ENCODE data around the gene SPAG8.

The SPAG8 gene

DNA sequence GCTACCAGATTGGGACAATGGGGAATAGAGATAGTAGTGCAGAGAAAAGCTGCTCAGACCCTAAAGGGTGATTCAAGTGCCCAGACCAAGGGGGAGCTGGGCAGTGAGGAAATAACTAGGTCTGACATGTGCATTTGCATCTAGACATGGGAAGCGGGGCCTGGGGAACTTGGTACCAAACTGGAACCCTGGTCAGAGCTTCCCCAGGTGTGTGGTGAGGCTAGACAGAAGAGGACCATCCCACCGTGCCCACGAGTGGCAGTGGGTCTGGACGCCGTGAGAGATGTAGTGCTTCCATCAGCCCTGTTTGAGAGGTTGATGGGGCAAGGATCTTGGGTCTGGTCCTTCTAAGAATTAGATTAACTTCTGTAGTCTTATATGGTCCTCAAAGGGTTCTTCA is 24.5 kb upstream of the SPAG8 start:
- no peak for DNase-seq

DNA sequence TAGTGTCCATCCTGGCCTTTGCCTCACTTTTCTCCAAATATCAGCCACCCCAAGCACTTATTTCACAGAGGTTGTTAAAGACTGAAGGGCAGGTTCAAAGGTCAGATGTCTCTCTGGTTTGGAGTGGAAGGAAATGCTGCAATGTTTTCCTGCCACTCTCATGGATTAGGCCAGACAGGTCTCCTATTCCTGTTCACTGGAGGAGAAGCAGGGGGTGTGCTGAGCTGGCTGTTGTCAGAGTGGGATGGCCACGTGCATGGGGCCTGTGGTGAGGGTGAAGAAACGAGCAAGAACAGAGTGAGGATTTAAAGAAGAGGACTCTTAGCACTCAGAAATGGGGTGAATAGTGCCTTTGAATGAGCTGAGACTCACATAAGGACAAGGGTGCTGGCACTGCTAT is 23.7 kb upstream of the SPAG8 start:
- DNase-seq = no peak

DNA sequence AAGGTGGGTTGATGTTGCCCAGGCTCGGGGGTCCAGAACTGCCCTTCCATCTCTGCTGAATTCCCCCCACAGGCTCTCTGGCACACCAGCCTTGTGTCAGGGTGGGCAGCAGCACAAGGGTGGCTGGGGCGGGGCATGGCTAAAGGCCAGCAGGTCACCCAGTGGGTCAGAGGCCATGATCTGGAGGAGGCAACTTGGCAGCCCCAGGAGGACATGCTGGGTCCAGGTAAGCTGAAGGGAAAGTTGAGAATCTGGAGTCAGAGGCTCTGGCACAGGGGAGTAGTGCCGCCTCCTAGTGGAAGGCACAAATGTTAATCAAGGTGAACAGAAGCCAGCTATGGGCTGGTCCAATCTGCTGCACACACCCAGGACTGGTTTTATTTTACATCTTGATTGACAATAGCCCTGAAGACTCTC is 23.2 kb upstream of the SPAG8 start:
- no peak for DNase-seq

DNA sequence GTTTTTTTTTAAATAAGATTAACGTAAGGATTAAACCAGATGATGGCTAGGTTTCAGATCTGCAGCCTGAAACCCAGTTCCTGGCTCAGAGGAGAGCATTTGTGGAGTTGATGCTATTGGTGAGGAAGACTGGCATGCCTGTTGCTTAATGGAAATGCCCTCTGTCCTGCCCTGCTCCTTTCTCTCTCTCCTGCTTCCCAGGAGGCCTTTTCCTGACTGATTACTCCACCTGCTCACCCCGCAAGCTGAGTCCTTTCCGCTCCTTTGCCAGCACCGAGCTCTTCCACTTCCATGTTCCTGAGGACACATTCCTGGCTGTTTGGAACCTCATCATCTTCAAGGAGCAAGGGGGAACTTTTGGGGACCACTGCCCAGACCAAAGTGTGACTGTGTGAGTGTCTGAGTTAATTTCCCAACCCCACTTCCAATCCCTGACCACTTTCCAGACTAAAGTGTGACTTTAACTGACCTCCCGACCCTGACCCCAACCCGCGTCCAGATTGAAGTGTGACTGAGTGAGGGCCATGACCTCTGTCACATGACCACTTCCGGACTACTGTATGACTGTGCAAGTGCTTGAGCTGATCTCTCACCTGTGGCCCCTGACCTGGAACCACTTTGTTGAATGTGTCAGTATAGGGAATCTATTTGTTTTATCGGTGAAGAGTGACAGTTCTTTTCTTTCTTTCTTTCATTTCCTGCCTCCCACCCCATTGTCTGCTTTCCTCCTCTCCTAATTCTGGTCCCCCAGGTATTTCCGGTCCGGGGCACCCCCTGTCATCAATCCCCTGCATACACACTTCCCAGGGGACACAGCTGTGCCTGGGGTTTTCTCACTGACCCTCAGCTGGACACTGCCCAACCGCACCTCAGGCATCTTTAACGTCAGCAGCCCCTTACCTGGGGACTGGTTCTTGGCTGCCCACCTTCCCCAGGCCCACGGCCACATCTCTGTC is 22.5 kb upstream of the SPAG8 start:
- no peak for DNase-seq

DNA sequence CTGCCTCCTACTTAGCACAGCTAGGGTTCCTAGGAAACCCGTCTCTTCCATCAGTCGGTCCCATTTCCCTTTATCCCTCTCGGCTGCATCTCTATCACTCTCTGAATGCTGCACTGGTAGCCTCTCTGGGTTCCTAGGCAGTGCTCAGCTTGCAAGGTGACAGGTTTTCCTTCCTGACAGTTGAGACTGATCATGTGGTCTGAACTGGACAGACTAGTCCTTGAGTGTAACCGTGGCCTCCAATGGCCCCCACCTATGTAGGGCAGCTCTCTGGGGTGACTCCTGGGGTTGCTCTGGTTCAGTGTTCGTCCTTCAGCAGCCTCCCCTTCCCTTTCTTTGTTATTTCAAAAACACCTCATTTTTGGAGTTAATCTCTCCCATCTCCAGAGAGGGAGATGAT is 20.8 kb upstream of the SPAG8 start:
- no peak for DNase-seq

DNA sequence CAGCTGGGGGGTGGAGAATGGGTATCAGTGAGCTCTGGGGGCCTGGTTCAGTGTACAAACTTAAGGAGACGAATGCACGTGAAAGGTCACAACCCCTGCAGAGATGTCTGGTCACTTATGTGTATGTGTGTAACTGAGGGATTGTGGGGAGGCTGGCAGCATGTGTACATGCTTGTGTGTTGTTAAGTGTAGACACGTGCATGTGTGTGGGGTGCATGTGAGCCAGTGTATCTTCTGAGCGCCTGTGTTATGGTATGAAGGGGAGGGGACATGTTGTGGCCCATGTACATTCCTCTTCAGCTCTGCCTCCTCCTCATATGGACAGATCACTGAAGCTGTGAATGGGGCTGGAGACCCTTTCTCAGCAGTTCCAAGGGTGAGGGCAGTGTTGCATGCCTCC is 19.0 kb upstream of the SPAG8 start:
- no peak for DNase-seq

DNA sequence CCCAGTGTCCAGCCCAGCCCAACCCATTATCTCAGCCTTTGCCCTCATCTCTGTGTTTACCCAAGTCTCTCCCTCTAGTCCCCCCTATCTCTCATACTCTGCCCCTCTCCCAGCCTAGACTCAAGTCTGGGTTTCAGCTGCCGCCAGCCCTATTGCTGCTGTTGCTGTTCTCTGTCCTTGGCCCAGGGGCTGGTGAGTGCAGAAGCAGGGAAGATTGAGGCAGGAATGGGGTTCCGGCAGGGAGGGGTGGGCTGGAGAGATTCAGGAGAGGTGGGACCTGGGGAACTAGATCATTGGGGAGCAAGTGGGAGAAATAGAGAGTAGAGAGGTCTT is 17.7 kb upstream of the SPAG8 start:
- DNase-seq = no peak

DNA sequence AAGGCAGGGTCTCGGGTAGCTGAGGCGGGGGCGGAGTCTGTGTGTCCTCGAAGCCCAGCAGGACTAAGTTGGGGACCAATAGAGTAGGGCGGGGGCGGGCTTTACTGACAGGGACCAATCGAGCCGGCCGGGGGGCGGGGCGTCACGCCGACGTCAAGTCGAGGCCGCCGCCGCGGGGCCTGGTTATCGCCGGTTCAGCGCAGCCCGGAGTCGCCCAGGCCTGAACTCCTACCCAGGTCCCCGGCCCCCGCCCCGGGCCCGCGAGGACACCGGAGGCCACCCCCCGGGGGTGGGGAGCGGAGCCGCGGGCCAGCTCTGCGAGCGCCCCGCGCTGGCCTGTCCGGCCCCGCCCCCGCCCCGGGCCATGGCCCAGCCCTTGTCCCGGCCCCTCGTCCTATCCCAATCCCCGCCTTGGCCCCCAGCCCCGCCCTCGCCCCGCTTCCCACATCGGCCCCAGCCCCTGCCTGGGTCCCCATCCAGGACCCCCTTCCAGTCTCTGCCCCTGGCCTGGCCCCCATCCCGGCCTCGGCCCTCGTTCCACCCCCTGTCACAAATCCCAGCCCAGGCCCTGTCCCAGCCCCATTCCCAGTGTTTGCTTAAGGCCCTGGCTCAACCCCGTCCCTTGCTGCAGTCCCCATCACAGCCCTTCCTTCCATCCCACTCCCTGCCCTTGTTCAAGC is 17.2 kb upstream of the SPAG8 start, which contains the start of gene TMEM8B:
Gene TMEM8B (plus strand): TSS at position 145 of the 680 bp plus-strand sequence. CDS start 220 bp downstream, at position 365.
- DNase-seq = peak; percentile 75

DNA sequence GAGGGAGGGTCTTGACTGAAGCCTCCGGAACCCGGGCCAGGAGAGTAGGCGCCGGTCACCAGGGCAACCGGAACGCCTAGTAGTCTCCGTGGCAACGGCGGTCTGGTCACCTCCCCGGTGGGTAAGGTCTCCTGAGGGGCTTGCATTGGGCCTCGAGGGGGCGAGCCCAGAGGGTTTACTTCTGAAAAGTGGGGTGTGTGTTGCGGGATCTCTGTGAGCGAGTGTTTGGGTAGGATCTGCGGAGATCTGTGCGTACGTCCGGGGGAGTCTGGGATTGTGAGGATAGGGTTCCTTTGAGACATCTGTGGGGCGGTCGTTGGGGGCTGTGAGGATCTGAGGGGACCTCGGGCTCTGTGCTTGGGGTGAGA is 16.6 kb upstream of the SPAG8 start, which contains the start of gene FAM221B:
Gene FAM221B (minus strand): TSS at position 17 of the 368 bp plus-strand sequence. CDS start 2,571 bp downstream, outside the sequence.
- no peak for DNase-seq

DNA sequence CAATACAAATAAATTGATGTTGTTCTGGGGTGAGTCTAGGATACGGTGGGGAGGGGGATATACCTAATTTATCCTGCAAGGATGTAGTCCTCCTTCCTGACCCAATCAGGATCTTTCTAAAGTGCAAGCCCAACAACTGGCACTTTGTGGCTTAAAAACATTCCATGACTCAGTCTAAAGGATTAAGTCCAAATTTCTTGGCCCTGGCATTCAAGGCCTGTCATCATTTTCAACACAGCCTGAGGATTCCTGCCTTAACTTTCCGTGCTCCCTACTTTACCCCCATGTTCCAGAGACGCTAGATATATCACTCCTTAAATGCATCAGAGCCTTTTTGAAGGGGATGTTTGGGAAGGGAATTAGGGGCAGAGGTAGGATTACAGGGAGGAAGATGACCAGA is 15.4 kb upstream of the SPAG8 start:
- DNase-seq = no peak

DNA sequence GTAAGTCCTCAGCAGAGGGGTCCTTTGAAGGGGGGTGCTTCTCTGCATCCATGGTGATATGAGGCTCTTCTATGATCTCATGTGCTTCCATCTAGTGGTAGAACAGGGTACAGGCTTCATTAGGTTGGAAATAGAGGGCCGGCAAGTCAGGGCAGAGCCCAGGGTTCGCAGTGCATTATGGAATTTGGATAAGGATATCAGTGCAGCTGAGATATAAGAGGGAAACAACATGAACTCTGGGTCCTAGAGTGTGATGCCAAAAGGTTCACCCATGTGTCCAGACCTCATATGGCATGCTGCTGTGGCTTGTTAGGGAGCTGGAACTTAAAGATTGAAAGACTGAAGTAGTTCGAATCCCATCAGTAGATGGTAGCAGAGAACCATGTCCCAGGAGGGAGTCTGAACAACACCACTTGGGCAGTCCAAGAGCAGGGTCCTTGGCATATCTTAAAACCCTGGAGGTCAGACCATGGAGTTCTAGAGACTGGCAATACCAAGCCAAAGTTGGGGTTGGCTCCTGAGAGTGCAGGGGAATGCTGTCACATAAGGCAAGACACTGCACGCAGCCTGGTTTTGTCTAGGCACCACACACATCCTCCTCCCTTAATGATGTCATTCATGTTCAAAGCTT is 14.1 kb upstream of the SPAG8 start:
- peak; percentile 48 for DNase-seq

DNA sequence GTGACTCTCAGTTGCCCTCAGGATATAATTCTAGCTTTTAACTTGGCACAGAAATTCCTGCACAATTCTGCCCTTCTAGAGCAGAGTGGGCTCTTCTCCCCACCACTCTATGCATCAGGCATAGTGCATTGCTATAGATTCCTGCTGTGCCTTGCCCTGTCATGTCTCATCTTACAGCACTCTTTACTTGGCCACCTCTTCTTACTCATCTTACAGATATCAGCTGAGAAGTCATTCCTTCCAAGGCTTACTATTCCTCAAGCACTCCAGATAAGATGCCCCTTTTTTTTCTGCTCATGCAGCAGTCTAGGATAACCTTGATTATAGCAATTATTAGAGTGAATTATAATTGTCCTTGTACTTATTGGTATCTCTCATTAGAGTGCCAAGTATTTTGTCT is 10.9 kb upstream of the SPAG8 start:
- no peak for DNase-seq

DNA sequence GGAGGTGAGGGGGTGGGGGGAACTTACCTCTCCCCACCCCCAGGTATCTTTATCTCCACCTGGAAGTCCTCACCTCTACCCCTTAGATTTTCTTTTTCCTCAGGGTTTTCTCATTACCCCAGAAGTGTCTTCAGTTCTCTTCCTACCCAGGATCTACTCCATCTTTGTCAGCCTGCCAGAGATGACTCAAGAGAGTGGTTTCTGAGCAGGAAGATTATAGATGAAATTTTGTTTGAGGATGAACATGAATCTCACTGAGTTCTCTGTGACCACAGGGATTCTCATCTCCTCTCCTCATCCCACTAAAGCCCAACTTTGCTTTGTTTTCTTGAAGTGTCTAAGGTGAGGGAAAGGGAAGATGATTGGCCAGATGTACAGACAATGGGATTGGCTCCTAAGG is 8.0 kb upstream of the SPAG8 start:
- no peak for DNase-seq

DNA sequence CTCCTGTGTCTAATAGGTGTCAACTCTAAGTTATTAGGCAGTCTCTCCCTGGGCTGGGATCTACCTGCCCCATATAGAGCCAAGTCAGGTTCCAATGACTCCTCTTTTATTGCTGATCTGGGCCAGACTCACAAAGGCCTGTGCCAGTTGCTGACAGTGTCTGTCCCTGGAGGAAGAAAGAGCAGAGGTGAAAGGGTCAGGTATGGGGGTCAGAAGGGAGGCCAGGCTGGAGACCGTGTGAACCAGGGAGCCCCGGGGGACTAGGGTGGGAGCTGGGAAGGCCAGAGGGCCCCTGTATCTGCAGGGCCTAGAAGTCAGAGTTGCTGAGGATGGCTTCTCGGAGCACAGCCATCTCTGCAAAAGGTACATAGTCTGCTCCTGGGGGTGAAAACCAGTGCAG is 6.3 kb upstream of the SPAG8 start:
- DNase-seq = no peak

DNA sequence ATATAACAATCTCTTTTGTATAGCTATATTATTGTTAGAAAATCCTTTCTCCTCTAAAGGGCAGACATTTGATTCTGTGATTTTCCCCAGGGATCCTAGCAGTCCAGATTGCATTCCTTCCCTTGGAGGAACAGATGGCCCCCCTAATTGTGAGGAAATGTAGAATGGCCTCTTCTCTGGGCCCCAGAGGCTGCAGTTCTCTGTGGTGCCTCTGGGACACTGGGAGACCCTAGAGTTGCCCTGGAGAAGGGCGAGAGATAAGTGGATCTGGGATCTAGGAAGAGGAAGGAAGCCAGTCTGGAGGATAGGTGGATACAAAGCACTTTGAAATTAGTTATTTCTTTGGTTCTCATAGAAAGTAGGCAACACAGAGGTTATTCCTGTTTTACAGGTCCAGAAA is 4.6 kb upstream of the SPAG8 start:
- DNase-seq = no peak

DNA sequence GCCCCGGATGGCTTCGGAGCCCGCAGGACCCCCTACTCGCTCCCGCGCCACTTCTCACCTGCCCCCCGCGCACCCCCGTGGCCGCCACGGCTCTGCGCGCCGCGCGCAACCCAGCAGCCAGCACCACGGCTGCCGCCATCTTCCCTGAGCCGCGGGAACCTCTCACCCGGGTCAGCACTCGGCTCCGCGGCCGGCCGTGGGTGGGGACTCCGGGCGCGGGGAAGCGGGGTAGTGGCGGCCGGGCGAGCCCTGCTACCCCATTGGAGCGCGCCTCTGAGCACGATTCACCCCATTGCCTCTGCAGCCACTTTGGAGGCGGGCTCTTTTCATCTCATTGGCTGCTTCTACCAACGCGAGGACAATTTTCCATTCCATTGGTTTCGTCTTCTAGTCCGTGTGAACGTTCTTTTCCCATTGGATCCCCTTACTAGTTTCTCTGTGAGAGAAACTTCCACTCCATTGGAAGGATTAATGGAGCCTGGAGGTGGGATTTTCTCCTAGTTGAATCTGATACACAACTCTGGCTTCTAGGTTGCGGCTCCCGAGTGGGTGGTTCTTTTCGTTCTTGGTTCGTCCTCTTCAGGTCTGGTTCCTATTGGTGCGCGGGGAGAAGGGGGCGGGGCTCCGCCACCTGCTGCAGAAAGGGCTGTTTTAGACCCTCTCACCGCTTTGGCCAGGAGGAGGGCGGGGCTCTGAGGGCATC is 2.9 kb upstream of the SPAG8 start, which contains the start of gene HINT2:
Gene HINT2 (minus strand): TSS at position 202 of the 703 bp plus-strand sequence. CDS start 63 bp downstream, at position 139.
- peak; percentile 100 for DNase-seq

DNA sequence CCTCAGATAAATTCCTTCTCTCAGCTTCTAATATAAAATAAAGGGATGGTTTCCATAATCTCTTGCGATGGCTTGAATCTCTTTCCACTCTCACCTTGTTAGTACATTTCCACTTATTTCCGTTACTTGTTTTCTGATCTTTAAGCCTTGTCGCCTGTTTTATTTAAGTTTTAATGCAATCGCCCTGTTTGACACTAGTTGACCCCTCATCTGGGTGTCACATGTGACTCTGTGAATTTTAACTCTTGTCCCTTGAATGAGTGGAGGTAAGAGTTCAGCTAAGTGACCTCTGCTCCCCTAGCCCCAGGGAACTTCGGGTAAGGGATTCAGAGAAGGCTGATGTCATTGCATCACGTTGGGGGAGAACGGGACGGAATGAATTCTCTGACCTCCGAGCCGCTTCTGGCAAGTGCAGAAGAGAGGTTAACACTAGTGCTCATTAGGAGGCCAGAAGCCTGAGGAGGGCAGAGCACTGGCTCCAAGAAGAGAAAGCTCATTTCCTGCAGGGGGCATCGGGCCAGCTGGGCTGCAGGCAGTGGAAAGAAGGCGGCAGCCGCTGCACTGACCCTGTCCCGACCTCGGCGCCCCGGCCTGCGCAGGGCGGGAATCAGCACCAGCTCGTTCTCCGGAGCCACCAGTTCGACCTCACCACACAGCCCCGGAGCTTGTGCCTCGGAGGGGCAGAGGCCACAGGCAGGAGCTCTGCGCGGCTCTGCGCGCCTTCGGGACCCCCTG is 2.2 kb upstream of the SPAG8 start:
- no peak for DNase-seq

DNA sequence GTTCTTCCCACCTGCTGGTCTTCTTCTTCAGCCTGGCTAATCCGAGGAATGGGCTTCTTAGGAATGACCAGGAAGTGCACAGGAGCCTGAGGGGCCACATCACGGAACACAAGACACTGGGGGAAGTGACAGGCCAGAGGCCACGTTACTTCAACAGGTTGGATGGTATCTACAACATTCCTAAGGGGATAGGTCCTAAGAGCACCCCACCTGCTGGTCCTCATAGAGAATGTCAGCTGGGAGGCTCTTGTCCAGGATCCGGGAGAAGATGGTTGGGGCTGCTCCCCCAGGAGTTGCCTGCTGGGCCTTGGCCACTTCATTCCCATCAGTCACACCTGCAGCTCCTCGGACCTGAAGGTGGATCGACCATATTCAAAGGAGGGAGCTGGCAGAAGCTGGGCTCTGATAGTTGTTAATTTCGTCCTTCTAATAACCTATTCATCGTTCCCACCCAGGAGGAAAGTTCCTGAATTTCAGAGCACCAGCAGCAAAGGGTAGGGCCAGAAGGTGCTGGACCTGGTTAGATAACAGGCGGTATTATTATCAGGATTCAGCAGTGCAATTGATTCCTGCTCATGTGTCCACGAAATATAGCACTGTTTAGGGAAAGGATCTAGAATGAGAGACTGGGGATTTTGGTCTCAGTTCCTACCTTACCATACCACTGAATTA is 1.5 kb upstream of the SPAG8 start:
- no peak for DNase-seq

DNA sequence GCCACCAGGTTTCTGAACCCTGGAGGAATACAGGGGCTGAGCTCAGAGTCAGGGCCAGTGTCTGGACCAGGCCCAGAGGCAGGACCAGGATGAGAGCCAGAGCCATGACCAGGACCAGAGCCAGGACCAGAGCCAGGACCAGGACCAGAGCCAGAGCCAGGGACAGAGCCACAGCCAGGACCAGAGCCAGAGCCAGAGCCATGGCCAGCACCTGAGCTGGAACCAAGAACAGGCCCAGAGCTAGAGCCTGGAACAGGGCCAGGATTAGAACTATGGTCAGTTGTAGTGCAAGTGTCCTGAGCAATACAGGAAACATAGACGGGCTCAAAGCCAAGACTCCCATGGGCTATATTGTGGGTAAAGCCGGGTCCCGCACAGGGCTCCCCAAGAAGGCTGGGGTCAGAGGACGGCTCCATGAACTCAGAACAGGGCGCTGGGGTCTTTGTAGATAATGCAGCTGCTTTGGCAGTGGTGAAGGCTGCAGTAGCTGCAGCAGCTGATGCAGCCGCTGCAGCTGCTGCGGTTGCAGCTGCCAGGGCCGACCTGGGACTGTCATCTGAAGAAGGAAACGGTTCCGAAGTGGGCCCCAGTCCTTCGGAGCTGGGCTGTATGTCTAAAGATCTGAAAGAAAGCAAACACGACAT is 559 bp downstream of the SPAG8 start:
- no peak for DNase-seq

DNA sequence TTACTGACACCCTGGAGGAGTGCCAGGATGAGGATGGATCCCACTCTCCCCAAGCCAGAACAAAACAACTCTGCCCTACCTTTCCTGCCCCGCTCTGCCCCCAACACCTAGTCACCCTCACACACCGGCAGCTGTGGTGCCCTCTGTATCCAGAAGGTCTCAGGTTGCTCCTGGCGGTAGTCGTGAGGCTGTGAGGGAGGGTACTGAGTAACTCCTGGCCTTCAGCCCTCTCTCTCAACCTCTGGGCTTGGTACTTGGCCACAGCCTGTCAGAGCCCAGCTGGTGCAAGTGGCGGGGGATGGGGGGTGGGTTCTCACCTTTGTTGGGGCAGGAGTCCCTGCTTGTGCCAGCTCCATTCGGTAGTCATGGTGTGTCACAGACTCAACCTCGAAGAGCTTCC is 1.9 kb downstream of the SPAG8 start:
- DNase-seq = no peak

DNA sequence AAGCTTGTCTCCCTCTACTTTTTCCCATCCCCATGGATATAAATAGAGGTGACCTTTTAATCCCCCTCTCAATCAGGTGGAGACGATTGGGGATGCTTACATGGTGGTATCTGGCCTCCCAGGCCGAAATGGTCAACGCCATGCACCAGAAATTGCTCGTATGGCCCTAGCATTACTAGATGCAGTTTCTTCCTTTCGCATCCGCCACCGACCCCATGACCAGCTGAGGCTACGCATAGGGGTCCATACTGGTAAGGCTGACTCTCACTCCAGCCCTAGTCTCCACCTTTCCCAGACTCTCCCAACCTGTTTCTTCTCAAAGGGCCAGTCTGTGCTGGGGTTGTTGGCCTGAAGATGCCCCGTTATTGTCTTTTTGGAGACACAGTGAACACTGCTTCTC is 3.6 kb downstream of the SPAG8 start:
- no peak for DNase-seq

Data from NCI-H526 treated with DMSO at 0.1 percent for 48 hours (cell line).